BJ (cell line): ENCODE results near the gene NHLRC4. TPM values are rescaled to one million over a fixed set of nuclear protein-coding genes. Genes with fewer than 3 reads are reported as not detected.
A peak's percentile ranks its signal among the peaks of the same experiment; 100 is the strongest.

ENCODE experiments used
- CTCF ChIA-PET: fragments of 350-600 bp; formaldehyde crosslinking; extraction: SDS; loops from one replicate; lab custom pipeline; 2021; ENCODE audit warnings: antibody characterized with exemption, inconsistent platforms; lab: Yijun Ruan, JAX
- POLR2A ChIA-PET: fragments of 300-600 bp; sonication (Branson Sonifier 250); formaldehyde crosslinking; extraction: SDS; loops from one replicate; lab custom pipeline; 2021; ENCODE audit warnings: antibody characterized with exemption; lab: Charles Lee
- DNase-seq: peaks from one replicate; pipeline ENCODE4 v3.0.0-alpha.2; 2011; ENCODE audit warnings: low read depth
- H3K27me3 ChIP-seq: 2 replicates; pipeline ENCODE4 v1.6.0; 2011; ENCODE audit warnings: low read length; ENCODE audit not compliant: control insufficient read depth, insufficient read depth
- H3K36me3 ChIP-seq: 2 replicates; pipeline ENCODE4 v1.5.1; 2011; ENCODE audit warnings: low read length; ENCODE audit not compliant: control insufficient read depth, insufficient read depth
- H3K4me3 ChIP-seq: 2 replicates; pipeline ENCODE4 v1.5.1; 2011; ENCODE audit warnings: low read depth, mild to moderate bottlenecking, control low read depth, low read length
- CTCF ChIP-seq: IDR thresholded peaks from 2 replicates; pipeline ENCODE4 v1.5.1; 2011; ENCODE audit warnings: low read depth, mild to moderate bottlenecking, control low read depth, inconsistent platforms, low read length, moderate library complexity; ENCODE audit not compliant: insufficient read depth
- polyA minus RNA-seq: library from RNA; depleted of rRNA, polyadenylated mRNA; stranded (reverse); fragments of >200 nt; gene quantifications from 2 replicates; pipeline ENCODE4 v1.2.3, GENCODE V29; 2011; rRNA and poly(A)+ RNA removed
- polyA plus RNA-seq: library from polyadenylated mRNA; depleted of rRNA; stranded (reverse); fragments of >200 nt; gene quantifications from 2 replicates; pipeline ENCODE4 v1.2.3, GENCODE V29; 2011; rRNA removed

The NHLRC4 gene
- polyA plus RNA-seq (0.31 and 0.66 TPM in 2 replicates), polyA minus RNA-seq (0.15 and 0.24 TPM in 2 replicates)

DNA sequence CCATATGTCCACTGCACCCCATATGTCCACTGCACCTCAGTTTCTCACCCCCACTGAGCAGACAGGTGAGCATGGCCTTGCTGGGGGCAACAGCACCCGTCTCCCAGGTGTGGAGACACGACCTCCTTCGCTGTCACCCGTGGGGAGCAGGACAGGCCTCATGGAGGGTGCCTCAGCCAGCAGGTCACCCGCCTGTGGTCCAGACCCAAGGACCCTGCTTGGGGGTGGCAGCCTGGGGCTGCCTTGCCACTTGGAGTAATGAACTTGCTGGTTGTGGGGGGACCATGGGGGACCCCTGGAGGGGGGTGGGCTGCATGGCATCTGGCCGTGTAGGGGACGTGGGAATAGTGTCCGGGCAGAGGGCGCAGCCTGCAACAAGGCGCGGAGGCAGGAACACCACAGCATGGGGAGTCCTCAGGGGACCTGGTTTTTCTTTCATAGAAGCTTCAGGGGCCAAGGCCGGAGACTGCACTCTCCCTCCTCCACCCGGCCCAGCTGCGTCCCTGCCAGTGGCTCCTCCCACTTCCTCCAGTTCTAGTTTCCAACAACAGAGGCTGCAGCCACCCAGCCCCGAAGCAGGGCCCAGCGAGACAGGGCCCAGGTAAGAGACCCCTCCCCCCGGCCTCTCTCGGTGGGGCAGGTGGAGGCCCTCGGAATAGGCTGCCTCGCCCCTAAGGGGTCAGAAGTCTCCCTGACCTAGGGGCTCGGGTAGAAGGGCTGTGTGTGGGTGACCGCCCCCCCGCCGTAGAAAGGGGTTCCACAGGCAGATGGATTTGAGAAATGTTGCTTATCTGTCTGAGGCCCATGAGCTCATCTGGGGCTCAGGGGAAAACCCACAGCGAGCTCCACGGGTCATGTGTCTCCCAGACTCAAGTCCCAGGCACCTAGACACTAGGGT is at the start of gene NHLRC4:
NHLRC4 (plus strand) TSS at position 531 of the 898 bp plus-strand sequence. CDS start 1,043 bp downstream, outside the sequence.
- no peak for TF ChIP-seq CTCF
- CTCF ChIA-PET: interaction anchor here (1.0 kb wide), 1 partner anchor 12 kb away, joined by 5 read pairs; no protein-coding TSS in a partner anchor
- peak within 1 kb of the TSS; percentile 16 for H3K4me3 ChIP-seq
- no peak for DNase-seq
- no peaks in the 10 kb centered on the region for H3K36me3 ChIP-seq
- POLR2A ChIA-PET: no interaction called here
- peaks cover 4% of the 10 kb centered on the region for H3K27me3 ChIP-seq

- peaks cover 32% of the 10 kb centered on the region for H3K36me3 ChIP-seq
- POLR2A ChIA-PET: interaction anchor here (0.6 kb wide), 1 partner anchor 255 kb away, joined by 3 read pairs; no protein-coding TSS in a partner anchor
- CTCF ChIA-PET: no interaction called here
Measured at GRCh38 chr16:518858-519257, 47.9 kb upstream of the NHLRC4 start.

DNA sequence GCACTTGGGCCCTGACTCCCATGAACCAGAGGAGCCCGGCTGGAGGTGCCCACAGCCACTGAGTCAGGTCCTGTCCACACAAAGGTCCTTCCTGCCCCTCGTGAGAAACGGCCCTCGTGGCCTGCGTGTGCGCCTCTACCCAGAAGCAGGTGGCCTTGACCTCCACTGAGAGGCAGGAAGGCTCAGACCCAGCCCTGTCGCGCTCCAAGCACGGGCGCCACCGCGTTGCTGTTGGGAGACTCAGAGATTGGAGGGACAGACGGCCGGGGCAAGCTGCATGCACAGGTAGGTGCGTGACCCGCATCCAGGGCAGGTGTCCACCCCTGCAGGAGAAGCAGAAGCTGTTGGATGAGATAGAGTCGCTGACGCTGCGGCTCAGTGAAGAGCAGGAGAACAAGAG is 47.4 kb upstream of the NHLRC4 start:
- CTCF ChIA-PET: interaction anchor here (0.9 kb wide), 1 partner anchor 18 kb away, joined by 4 read pairs; no protein-coding TSS in a partner anchor
- no peaks in the 10 kb centered on the region for H3K27me3 ChIP-seq
- H3K4me3 ChIP-seq: no peak overlapping the region
- no peak for DNase-seq
- no peak for TF ChIP-seq CTCF
- POLR2A ChIA-PET: no interaction called here
- peaks cover 32% of the 10 kb centered on the region for H3K36me3 ChIP-seq

More at GRCh38 chr16:518858-519257, 47.9 kb upstream of the NHLRC4 start:
- Histone ChIP-seq H3K27me3 (no peaks in the 10 kb centered on the region), H3K4me3 (no peak overlapping the region)
- no peak for DNase-seq
- no peak for TF ChIP-seq CTCF

DNA sequence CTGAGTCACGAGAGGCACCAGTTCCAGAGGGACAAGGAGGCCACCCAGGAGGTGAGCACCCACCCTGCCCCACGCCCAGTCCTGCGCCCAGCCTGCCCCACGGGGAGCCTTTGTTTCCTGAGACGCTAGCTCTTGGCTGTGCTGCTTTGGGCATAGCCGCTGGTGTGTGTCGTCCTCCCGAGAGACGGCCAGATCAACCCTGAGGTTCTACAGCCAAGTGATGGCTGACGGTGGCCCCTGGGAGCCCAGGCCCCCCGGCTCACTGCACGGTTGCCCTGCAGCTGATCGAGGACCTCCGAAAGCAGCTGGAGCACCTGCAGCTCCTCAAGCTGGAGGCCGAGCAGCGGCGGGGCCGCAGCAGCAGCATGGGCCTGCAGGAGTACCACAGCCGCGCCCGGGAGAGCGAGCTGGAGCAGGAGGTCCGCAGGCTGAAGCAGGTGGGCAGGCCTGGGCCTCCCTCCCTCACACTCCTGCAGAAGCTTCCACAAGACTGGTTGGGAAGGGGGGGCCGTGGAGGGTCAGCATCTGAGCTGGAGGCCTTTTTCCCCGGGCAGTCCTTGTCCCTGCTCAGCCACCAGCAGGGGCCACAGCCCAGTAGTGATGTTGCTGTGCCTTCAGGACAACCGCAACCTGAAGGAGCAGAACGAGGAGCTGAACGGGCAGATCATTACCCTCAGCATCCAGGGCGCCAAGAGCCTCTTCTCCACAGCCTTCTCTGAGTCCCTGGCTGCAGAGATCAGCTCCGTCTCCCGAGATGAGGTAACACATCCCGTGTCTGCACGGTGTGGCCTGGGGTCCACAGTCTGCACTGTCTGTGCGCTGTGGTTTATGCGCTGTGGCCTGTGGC is 46.7 kb upstream of the NHLRC4 start:
- no peak overlapping the region for H3K4me3 ChIP-seq
- H3K36me3 ChIP-seq: peaks cover 29% of the 10 kb centered on the region
- no peak for TF ChIP-seq CTCF
- ChIA-PET CTCF (interaction anchor here (0.8 to 0.9 kb wide), 2 partner anchors 19 to 33 kb away, joined by 3 to 4 read pairs; no protein-coding TSS in a partner anchor), POLR2A (no interaction called here)
- no peaks in the 10 kb centered on the region for H3K27me3 ChIP-seq
- DNase-seq: no peak
